Spleen (tissue), 11 donors: Measurements from ENCODE around the gene WDFY4. TPM values are rescaled to one million over a fixed set of nuclear protein-coding genes. Genes with fewer than 3 reads are reported as not detected.

Source experiments
- DNase-seq: peaks from one replicate; pipeline ENCODE4 v3.0.0-alpha.2; 2020
- H3K27ac ChIP-seq, 8 donors: fragments of 200-600 bp; sonication (generic) in 7 of 8; 1 replicate in 4 of 8; 2 replicates in 4 of 8; pipeline versions ENCODE4 v1.5.0 to v1.8.0; 2016 to 2021; ENCODE audit warnings: inconsistent platforms in 4 of 8, mild to moderate bottlenecking in 4 of 8, moderate library complexity in 1 of 8
- H3K27me3 ChIP-seq, 7 donors: fragments of 200-600 bp; sonication (generic) in 6 of 7; replicated peaks in 1 of 7; 1 replicate in 4 of 7; 2 replicates in 3 of 7; pipeline versions ENCODE4 v1.5.0 to v1.8.0; 2016 to 2021; ENCODE audit warnings: inconsistent platforms in 3 of 7, mild to moderate bottlenecking in 1 of 7
- H3K36me3 ChIP-seq, 6 donors: fragments of 200-600 bp; sonication (generic) in 5 of 6; 1 replicate in 4 of 6; 2 replicates in 2 of 6; pipeline versions ENCODE4 v1.5.0 to v1.8.0; 2016 to 2021; ENCODE audit warnings: inconsistent platforms in 2 of 6
- H3K4me1 ChIP-seq, 6 donors: fragments of 200-600 bp; sonication (generic) in 5 of 6; 1 replicate in 3 of 6; 2 replicates in 3 of 6; pipeline versions ENCODE4 v1.5.0 to v1.8.0; 2016 to 2021; ENCODE audit warnings: inconsistent platforms in 3 of 6
- H3K4me3 ChIP-seq, 8 donors: fragments of 200-600 bp; sonication (generic) in 7 of 8; 1 replicate in 4 of 8; 2 replicates in 4 of 8; pipeline versions ENCODE4 v1.5.0 to v1.8.0; 2016 to 2021; ENCODE audit warnings: inconsistent platforms in 4 of 8, mild to moderate bottlenecking in 4 of 8, moderate library complexity in 2 of 8
- H3K9me3 ChIP-seq, 8 donors: fragments of 200-600 bp; sonication (generic) in 7 of 8; 1 replicate in 4 of 8; 2 replicates in 4 of 8; pipeline versions ENCODE4 v1.5.0 to v1.8.0; 2016 to 2021; ENCODE audit warnings: inconsistent platforms in 4 of 8
- CTCF ChIP-seq, 11 experiments: fragments of 200-600 bp in 7 of 11; fragments of 450-650 bp in 4 of 11; sonication (generic) in 4 of 11; IDR thresholded peaks in 8 of 11; conservative IDR thresholded peaks in 3 of 11; 1 replicate in 7 of 11; 2 replicates in 4 of 11; pipeline versions ENCODE4 v1.4.0 to v1.8.0; 2016 to 2021; ENCODE audit warnings: antibody characterized with exemption in 11 of 11, inconsistent platforms in 4 of 11, mild to moderate bottlenecking in 1 of 11
- POLR2A ChIP-seq, 3 donors: fragments of 450-650 bp; IDR thresholded peaks; one replicate each; pipeline ENCODE4 v1.5.1; 2017; ENCODE audit warnings: antibody characterized with exemption in 3 of 3, mild to moderate bottlenecking in 1 of 3
- POLR2AphosphoS5 ChIP-seq, 3 donors: sonication (generic); formaldehyde crosslinking; IDR thresholded peaks; one replicate each; pipeline ENCODE4 v1.5.1; 2017; ENCODE audit warnings: antibody characterized with exemption in 3 of 3
- WGBS, 5 donors: extraction: QIAGEN DNeasy Blood & Tissue Kit in 3 of 5; methylation state at CpG; one replicate each; pipeline versions ENCODE4 v1.1.5 to v1.1.7; 2013 to 2018; 5-methylcytosine and 5-hydroxymethylcytosine counted together
- intact Hi-C: fragments of 100-400 bp; cut with DNase I; formaldehyde crosslinking; loops from one replicate; pipeline ENCODE4 v1.15.0; 2023; ENCODE audit warnings: low total_unique reads
- polyA plus RNA-seq, 3 donors: library from polyadenylated mRNA; stranded (reverse); fragments of 200-250 nt; gene quantifications; one replicate each; pipeline ENCODE4 v1.2.1, GENCODE V29; 2013
- total RNA-seq, 7 donors: library from RNA; depleted of rRNA in 3 of 7; stranded (reverse); fragments of >200 nt in 3 of 7; fragmentation: NEBNext Ultra II Directional in 4 of 7; extraction: Animal tissue kit (Norgen Biotek cat#: 25700) in 4 of 7; gene quantifications; one replicate each; pipeline versions ENCODE4 v1.1.0 to v1.2.1, GENCODE V29; 2016 to 2021
- donor health status: healthy with polysubstance abuse.
- donor health status: DM: no; HTN: no; CAD: no; lungs with moderate emphysema.
- donor health status: DM: no; HTN: no; CAD: no.
- donor health status: Bipolar disorder and iron deficiency.
- donor health status: healthy.
- donor health status: DM: no; HTN: no; CAD: no.
- donor health status: DM: yes; HTN: yes; CAD: no.

Gene WDFY4
- total and polyA plus RNA-seq, 10 donors = 31.7 to 120 (median 88.9) TPM

GRCh38 chr10:48945441-48946130 lies 260.9 kb downstream of the WDFY4 start:
- TF ChIP-seq CTCF (IDR thresholded peaks at IDR 0.05 in 8 of 11, conservative IDR thresholded peaks at IDR 0.05 in 3 of 11) = no peak
- TF ChIP-seq POLR2A (IDR thresholded peaks at IDR 0.05) = no peak
- TF ChIP-seq POLR2AphosphoS5 (IDR thresholded peaks at IDR 0.05) = no peak
- no peaks in the 10 kb centered on the region for H3K4me1 ChIP-seq
- H3K27me3 ChIP-seq = no peaks in the 10 kb centered on the region
- H3K4me3 ChIP-seq = no peak overlapping the region
- DNase-seq = no peak
- intact Hi-C loops = no loop called here
- H3K9me3 ChIP-seq = no peaks in the 10 kb centered on the region
- no peak overlapping the region for H3K27ac ChIP-seq
- peaks cover 0 to 100% (median 35%) of the 10 kb centered on the region in 6 donors for H3K36me3 ChIP-seq
- 77 to 90% (median 84%) methylated on average over 6 of the region's 6 CpGs for WGBS, 5 donors

- Histone ChIP-seq H3K27ac (no peak overlapping the region), H3K9me3 (no peaks in the 10 kb centered on the region), H3K36me3 (peaks cover 0 to 100% (median 40%) of the 10 kb centered on the region in 6 donors), H3K27me3 (no peaks in the 10 kb centered on the region), H3K4me3 (no peak overlapping the region), H3K4me1 (no peaks in the 10 kb centered on the region)
- intact Hi-C loops = no loop called here
- WGBS, 5 donors = 89 to 96% (median 94%) methylated on average over 5 of the region's 5 CpGs
- DNase-seq = no peak
- TF ChIP-seq CTCF (IDR thresholded peaks at IDR 0.05 in 8 of 11, conservative IDR thresholded peaks at IDR 0.05 in 3 of 11) (no peak), POLR2AphosphoS5 (IDR thresholded peaks at IDR 0.05) (no peak), POLR2A (IDR thresholded peaks at IDR 0.05) (no peak)
These were observed 261.7 kb downstream of the WDFY4 start for GRCh38 chr10:48946332-48946731.

- intact Hi-C loops = no loop called here
- 91 to 97% (median 94%) methylated on average over 12 of the region's 12 CpGs for WGBS, 5 donors
- no peak overlapping the region for H3K4me3 ChIP-seq
- H3K27ac ChIP-seq = no peak overlapping the region
- H3K9me3 ChIP-seq = no peaks in the 10 kb centered on the region
- DNase-seq = no peak
- peaks cover 0 to 100% (median 39%) of the 10 kb centered on the region in 6 donors for H3K36me3 ChIP-seq
- TF ChIP-seq POLR2A (IDR thresholded peaks at IDR 0.05) = no peak
- TF ChIP-seq CTCF (IDR thresholded peaks at IDR 0.05 in 8 of 11, conservative IDR thresholded peaks at IDR 0.05 in 3 of 11) = no peak
- no peak for TF ChIP-seq POLR2AphosphoS5 (IDR thresholded peaks at IDR 0.05)
- no peaks in the 10 kb centered on the region for H3K4me1 ChIP-seq
- no peaks in the 10 kb centered on the region for H3K27me3 ChIP-seq
These were observed 262.3 kb downstream of the WDFY4 start for GRCh38 chr10:48946891-48947500.

DNA sequence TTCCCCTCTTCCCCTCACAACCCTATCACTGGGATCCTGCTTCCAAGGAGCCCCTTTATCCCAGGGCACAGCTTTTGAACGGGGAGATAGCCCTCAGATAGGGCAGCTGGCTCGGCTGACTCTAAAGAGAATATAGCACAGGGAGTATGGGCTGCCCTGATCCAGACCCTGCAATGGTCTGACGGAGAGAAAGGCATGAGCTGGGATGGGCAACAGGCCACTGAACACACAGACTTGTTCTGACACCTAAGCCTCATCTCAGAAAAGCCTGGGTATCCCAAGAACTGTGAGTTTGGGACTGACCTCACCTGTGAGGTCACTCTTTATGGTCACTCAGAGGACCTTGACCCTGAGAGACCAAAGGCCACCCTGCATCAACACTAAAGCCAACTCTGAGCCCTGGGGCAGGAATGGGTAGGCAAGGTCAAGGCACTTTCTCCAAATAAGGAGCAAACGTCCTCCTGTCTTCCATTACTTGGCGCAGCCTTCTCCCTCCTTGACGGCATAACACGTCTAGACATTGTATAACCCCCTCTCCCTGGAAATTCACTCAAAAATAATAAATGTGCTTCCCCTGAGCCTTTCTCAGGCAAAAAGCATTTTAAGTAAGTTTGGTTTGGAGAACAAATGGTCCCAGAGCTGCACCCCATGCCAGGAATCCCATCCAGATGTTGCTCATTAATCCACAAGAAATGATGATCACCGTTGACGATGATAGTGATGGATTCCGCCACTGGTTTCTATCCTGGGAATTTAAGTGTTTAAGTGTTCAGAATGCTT lies 263.2 kb downstream of the WDFY4 start:
- Histone ChIP-seq H3K4me1 (no peaks in the 10 kb centered on the region), H3K4me3 (no peak overlapping the region), H3K27ac (no peak overlapping the region), H3K9me3 (no peaks in the 10 kb centered on the region), H3K27me3 (no peaks in the 10 kb centered on the region), H3K36me3 (peaks cover 0 to 100% (median 37%) of the 10 kb centered on the region in 6 donors)
- 70 to 87% (median 79%) methylated on average over 10 of the region's 10 CpGs for WGBS, 5 donors
- TF ChIP-seq POLR2A (IDR thresholded peaks at IDR 0.05) = no peak
- TF ChIP-seq CTCF (IDR thresholded peaks at IDR 0.05 in 8 of 11, conservative IDR thresholded peaks at IDR 0.05 in 3 of 11) = no peak
- DNase-seq = no peak
- intact Hi-C loops = no loop called here
